ENCODE data around the gene IPO7.

GRCh38 chr11:9462806-9463537, 78.5 kb downstream of the IPO7 start:
- no peak for TF ChIP-seq EZH2 (IDR thresholded peaks at IDR 0.05; ENCODE audit: low read length, missing control alignments)
- TF ChIP-seq, protein P1, sequence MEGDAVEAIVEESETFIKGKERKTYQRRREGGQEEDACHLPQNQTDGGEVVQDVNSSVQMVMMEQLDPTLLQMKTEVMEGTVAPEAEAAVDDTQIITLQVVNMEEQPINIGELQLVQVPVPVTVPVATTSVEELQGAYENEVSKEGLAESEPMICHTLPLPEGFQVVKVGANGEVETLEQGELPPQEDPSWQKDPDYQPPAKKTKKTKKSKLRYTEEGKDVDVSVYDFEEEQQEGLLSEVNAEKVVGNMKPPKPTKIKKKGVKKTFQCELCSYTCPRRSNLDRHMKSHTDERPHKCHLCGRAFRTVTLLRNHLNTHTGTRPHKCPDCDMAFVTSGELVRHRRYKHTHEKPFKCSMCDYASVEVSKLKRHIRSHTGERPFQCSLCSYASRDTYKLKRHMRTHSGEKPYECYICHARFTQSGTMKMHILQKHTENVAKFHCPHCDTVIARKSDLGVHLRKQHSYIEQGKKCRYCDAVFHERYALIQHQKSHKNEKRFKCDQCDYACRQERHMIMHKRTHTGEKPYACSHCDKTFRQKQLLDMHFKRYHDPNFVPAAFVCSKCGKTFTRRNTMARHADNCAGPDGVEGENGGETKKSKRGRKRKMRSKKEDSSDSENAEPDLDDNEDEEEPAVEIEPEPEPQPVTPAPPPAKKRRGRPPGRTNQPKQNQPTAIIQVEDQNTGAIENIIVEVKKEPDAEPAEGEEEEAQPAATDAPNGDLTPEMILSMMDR (conservative IDR thresholded peaks at IDR 0.05 in 1 of 2, IDR thresholded peaks at IDR 0.05 in 1 of 2; ENCODE audit: low read depth in 1 of 2, low read length in 2 of 2) = no peak
